Urothelium cell line (cell line): ENCODE measurements around the gene DNASE1L1.

Experiments
- DNase-seq: peaks from one replicate; pipeline ENCODE4 v3.0.0; 2011; ENCODE audit warnings: low spot score, mixed read lengths
- FAIRE-seq: peaks from 2 replicates; lab custom pipeline; 2011; peaks lifted over from hg19 to GRCh38; lab: Jason Lieb, UNC

Gene DNASE1L1

GRCh38 chrX:154369449-154370299 lies 39.4 kb downstream of the DNASE1L1 start:
- FAIRE-seq (no peak), DNase-seq (peak; percentile 79)

- DNase-seq (peak; percentile 82), FAIRE-seq (no peak)
These were observed 40.2 kb downstream of the DNASE1L1 start for GRCh38 chrX:154368630-154369448.

DNA sequence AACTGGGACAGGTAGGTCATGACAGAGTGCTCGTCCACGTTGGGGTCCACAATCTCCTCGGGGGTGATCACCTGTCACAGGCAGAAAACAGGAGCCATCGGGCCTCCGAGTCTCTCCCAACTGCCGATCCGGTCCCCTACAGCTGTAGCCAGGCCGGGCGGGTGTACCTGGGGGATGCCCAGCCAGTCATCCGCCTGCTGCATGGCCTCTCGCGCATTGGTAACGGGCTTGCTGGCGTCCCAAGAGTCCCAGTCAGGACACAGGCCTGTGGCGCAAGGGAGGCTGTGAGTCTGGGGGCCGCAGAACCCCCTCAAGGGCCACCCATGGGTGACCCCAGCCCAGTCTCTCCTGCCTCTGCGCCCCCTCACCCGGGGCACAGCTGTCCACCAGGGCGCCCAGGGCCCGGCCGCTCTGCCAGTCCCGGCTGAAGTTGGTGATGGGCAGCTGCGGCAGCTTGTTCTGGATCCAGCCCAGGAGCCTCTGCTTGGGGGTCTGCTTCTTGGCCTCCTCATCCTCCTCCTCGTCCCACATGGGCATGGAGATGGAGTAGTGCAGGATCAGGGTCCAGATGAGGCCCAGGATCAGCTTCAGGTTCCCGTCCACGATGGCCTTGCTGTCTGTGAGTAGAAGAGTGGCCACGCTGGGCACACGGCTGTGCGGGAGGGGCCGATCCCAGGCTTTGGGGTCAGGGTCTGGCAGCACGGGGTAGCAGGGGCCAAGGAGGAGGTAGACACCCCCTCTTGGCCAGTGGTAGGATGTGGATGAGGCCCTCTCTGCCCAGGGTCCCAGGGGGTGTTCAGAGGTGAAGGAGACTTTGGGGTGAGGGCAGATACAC lies 41.4 kb downstream of the DNASE1L1 start:
- DNase-seq: no peak

GRCh38 chrX:154366666-154367055 lies 42.4 kb downstream of the DNASE1L1 start:
- no peak for DNase-seq
- FAIRE-seq: no peak

More for the DNA sequence above, 41.4 kb downstream of the DNASE1L1 start:
- FAIRE-seq: no peak

- FAIRE-seq (no peak), DNase-seq (no peak)
These were observed 42.9 kb downstream of the DNASE1L1 start for GRCh38 chrX:154365997-154366665.

GRCh38 chrX:154365052-154365600 lies 43.9 kb downstream of the DNASE1L1 start:
- no peak for FAIRE-seq
- no peak for DNase-seq

- no peak for DNase-seq
- FAIRE-seq: no peak
These were observed 45.2 kb downstream of the DNASE1L1 start for GRCh38 chrX:154363706-154364439.

- FAIRE-seq (no peak), DNase-seq (no peak)
These were observed 46.8 kb downstream of the DNASE1L1 start for GRCh38 chrX:154362085-154362742.

- DNase-seq (no peak), FAIRE-seq (no peak)
These were observed 48.8 kb downstream of the DNASE1L1 start for GRCh38 chrX:154360155-154360713.

- no peak for FAIRE-seq
- DNase-seq: no peak
These were observed 49.5 kb downstream of the DNASE1L1 start for GRCh38 chrX:154359362-154360154.

GRCh38 chrX:154358829-154359228 lies 50.2 kb downstream of the DNASE1L1 start:
- no peak for DNase-seq
- FAIRE-seq: no peak

GRCh38 chrX:154358011-154358410 lies 51.0 kb downstream of the DNASE1L1 start:
- no peak for FAIRE-seq
- DNase-seq: no peak

DNA sequence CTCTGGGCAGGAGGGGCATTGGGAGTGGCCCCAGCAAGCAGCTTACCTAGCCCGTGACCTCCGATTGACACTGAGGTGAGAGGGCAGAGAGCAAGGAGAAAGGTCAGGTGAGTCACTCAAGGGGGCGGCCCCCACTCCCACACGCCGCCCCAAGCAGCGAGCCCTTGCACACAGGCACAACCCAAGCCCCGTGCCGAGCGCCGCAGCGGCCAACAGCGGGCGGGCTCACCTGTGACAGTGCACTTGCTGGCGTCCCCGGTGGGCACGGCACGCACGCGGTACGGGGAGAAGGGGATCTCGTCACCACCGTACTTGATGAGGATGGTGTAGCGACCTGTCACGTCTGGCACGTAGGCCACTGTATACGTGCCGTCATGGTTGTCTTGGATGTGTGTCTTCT lies 51.8 kb downstream of the DNASE1L1 start:
- no peak for DNase-seq
- no peak for FAIRE-seq

GRCh38 chrX:154356596-154356995 lies 52.5 kb downstream of the DNASE1L1 start:
- no peak for DNase-seq
- no peak for FAIRE-seq

DNA sequence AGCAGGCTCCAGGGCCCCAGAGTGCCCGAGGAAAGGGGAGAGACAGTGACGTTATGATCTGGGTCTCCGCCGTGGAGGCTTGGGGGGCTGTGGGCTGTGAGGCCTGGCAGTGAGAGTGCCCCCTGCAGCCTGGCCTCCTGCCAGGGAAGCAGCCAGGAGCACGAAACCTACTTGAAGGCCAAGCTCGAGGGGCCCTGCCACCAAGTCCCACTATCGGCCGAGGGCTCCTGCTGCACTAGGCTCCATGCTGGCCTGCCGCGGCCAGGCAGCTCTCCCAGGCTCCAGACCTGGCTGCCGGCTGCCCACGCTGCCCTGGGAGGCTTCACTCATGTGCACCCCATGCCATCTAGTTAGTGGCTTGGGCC lies 53.3 kb downstream of the DNASE1L1 start:
- DNase-seq (no peak), FAIRE-seq (no peak)

DNA sequence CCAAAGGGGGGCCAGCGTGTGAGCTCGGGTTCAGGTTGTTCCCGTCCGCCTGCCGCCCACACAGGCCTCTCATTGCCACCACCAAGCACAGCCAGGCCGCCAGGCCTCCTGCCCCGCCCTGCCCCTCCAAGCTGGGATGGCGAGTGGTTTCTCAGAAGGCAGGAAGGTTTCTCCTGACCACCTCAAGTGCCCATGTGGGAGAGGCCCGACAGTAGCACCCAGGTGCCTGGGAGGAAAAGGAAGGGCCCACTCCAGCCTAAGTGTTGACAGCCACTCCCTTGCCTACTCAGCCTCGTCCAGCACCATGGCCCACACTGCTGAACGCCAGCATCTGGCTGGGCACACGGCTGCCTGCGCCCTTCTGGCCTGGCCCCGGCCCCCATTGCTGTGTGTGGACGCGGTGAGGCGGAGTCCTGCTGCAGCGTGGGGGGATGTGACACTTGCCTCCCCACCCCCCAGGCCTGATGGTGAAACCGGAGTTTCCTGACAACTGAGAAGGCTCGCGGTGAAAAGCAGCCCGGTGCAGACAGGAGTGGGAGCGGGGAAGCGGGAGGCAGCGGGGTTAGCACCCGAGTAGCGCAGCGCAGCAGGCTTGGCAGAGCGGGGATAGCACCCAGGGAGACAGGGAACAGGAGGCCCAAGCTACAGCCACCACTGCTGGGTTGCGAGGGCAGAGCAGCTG lies 53.8 kb downstream of the DNASE1L1 start:
- no peak for FAIRE-seq

GRCh38 chrX:154354516-154354915 lies 54.5 kb downstream of the DNASE1L1 start:
- no peak for FAIRE-seq

More for the DNA sequence above, 53.8 kb downstream of the DNASE1L1 start:
- no peak for DNase-seq

More at GRCh38 chrX:154354516-154354915, 54.5 kb downstream of the DNASE1L1 start:
- DNase-seq: no peak
